Endothelial cell (in vitro differentiated cells): ENCODE data around the gene NPAS1. TPM values are rescaled to one million over a fixed set of nuclear protein-coding genes. Genes with fewer than 3 reads are reported as not detected.

ENCODE experiments used
- DNase-seq: peaks from one replicate; pipeline ENCODE4 v3.0.0; 2021; ENCODE audit warnings: low spot score
- H3K27ac Mint-ChIP-seq: one replicate; pipeline ENCODE4 v1.8.0; 2021; ENCODE audit warnings: mixed read lengths, inconsistent platforms; ENCODE audit not compliant: unreplicated experiment
- H3K27me3 Mint-ChIP-seq: one replicate; pipeline ENCODE4 v1.8.0; 2021; ENCODE audit warnings: mild to moderate bottlenecking, moderate library complexity, mixed read lengths, inconsistent platforms; ENCODE audit not compliant: unreplicated experiment
- H3K36me3 Mint-ChIP-seq: one replicate; pipeline ENCODE4 v1.8.0; 2021; ENCODE audit warnings: mild to moderate bottlenecking, low read depth, mixed read lengths, inconsistent platforms; ENCODE audit not compliant: unreplicated experiment
- H3K4me1 Mint-ChIP-seq: one replicate; pipeline ENCODE4 v1.8.0; 2021; ENCODE audit warnings: mild to moderate bottlenecking, mixed read lengths, inconsistent platforms; ENCODE audit not compliant: unreplicated experiment
- H3K4me3 Mint-ChIP-seq: one replicate; pipeline ENCODE4 v1.8.0; 2021; ENCODE audit warnings: mild to moderate bottlenecking, mixed read lengths, inconsistent platforms; ENCODE audit not compliant: unreplicated experiment
- H3K9me3 Mint-ChIP-seq: one replicate; pipeline ENCODE4 v1.8.0; 2021; ENCODE audit warnings: mixed read lengths, inconsistent platforms; ENCODE audit not compliant: unreplicated experiment
- CTCF ChIP-seq: fragments of 200-600 bp; sonication (generic); IDR thresholded peaks from one replicate; pipeline ENCODE4 v1.5.0; 2021; ENCODE audit warnings: antibody characterized with exemption; ENCODE audit not compliant: unreplicated experiment
- total RNA-seq: library from RNA; stranded (reverse); fragmentation: NEBNext Ultra II Directional; extraction: Animal tissue kit (Norgen Biotek cat#: 25700); gene quantifications from one replicate; pipeline ENCODE4 v1.2.1, GENCODE V29; 2021; ENCODE audit not compliant: unreplicated experiment

Gene NPAS1
- total RNA-seq, 1 donor from 2014 or later = 1.0 TPM

GRCh38 chr19:47065242-47065641 is 45.6 kb downstream of the NPAS1 start:
- peaks cover 7% of the 10 kb centered on the region for H3K27me3 Mint-ChIP-seq
- H3K9me3 Mint-ChIP-seq = no peaks in the 10 kb centered on the region
- no peak overlapping the region for H3K27ac Mint-ChIP-seq
- no peak for TF ChIP-seq CTCF
- peaks cover 10% of the 10 kb centered on the region for H3K36me3 Mint-ChIP-seq
- no peak overlapping the region for H3K4me3 Mint-ChIP-seq
- no peaks in the 10 kb centered on the region for H3K4me1 Mint-ChIP-seq
- DNase-seq = no peak

- DNase-seq = no peak
- TF ChIP-seq CTCF = no peak
- Mint-ChIP-seq H3K4me1 (no peaks in the 10 kb centered on the region), H3K27ac (no peak overlapping the region), H3K9me3 (no peaks in the 10 kb centered on the region), H3K4me3 (no peak overlapping the region), H3K36me3 (peaks cover 20% of the 10 kb centered on the region), H3K27me3 (peaks cover 7% of the 10 kb centered on the region)
Observed at GRCh38 chr19:47066376-47067214, 47.0 kb downstream of the NPAS1 start.

GRCh38 chr19:47067215-47067847 is 47.7 kb downstream of the NPAS1 start:
- H3K36me3 Mint-ChIP-seq = peaks cover 21% of the 10 kb centered on the region
- H3K27me3 Mint-ChIP-seq = peaks cover 5% of the 10 kb centered on the region
- H3K9me3 Mint-ChIP-seq = no peaks in the 10 kb centered on the region
- H3K4me1 Mint-ChIP-seq = no peaks in the 10 kb centered on the region
- no peak for TF ChIP-seq CTCF
- no peak overlapping the region for H3K4me3 Mint-ChIP-seq
- DNase-seq = no peak
- no peak overlapping the region for H3K27ac Mint-ChIP-seq

GRCh38 chr19:47068246-47068645 is 48.6 kb downstream of the NPAS1 start:
- Mint-ChIP-seq H3K9me3 (no peaks in the 10 kb centered on the region), H3K27me3 (peaks cover 5% of the 10 kb centered on the region), H3K27ac (no peak overlapping the region), H3K4me3 (no peak overlapping the region), H3K36me3 (peaks cover 24% of the 10 kb centered on the region), H3K4me1 (no peaks in the 10 kb centered on the region)
- DNase-seq = no peak
- TF ChIP-seq CTCF = no peak

- H3K36me3 Mint-ChIP-seq = peaks cover 28% of the 10 kb centered on the region
- H3K9me3 Mint-ChIP-seq = no peaks in the 10 kb centered on the region
- no peak overlapping the region for H3K4me3 Mint-ChIP-seq
- no peak for DNase-seq
- no peak for TF ChIP-seq CTCF
- H3K27me3 Mint-ChIP-seq = peaks cover 9% of the 10 kb centered on the region
- H3K4me1 Mint-ChIP-seq = peaks cover 6% of the 10 kb centered on the region
- H3K27ac Mint-ChIP-seq = no peak overlapping the region
Observed at GRCh38 chr19:47068876-47069406, 49.3 kb downstream of the NPAS1 start.
